Neuronal stem cell (in vitro differentiated cells): ENCODE data around the gene SLC22A23.
A peak's percentile ranks its signal among the peaks of the same experiment; 100 is the strongest.

Experiments used
- DNase-seq: peaks from one replicate; pipeline ENCODE4 v3.0.0-alpha.2; 2013; ENCODE audit warnings: low spot score
- H2AFZ ChIP-seq: one replicate; pipeline ENCODE4 v1.6.1; 2013; ENCODE audit warnings: mild to moderate bottlenecking, low read length, inconsistent platforms
- H2AK5ac ChIP-seq: 2 replicates; pipeline ENCODE4 v1.6.1; 2013; ENCODE audit warnings: low read depth, mild to moderate bottlenecking, inconsistent platforms, low read length, moderate library complexity, mixed read lengths
- H2BK120ac ChIP-seq: 2 replicates; pipeline ENCODE4 v1.6.1; 2013; ENCODE audit warnings: low read depth, mild to moderate bottlenecking, inconsistent platforms, low read length, moderate library complexity, mixed read lengths
- H2BK12ac ChIP-seq: one replicate; pipeline ENCODE4 v1.6.1; 2013; ENCODE audit warnings: low read length, inconsistent platforms
- H2BK15ac ChIP-seq: 2 replicates; pipeline ENCODE4 v1.6.1; 2013; ENCODE audit warnings: mild to moderate bottlenecking, low read length, inconsistent platforms, mixed read lengths
- H2BK5ac ChIP-seq: one replicate; pipeline ENCODE4 v1.6.1; 2013; ENCODE audit warnings: inconsistent platforms, mild to moderate bottlenecking, low read length, moderate library complexity
- H3K14ac ChIP-seq: one replicate; pipeline ENCODE4 v1.6.1; 2013; ENCODE audit warnings: low read length, inconsistent platforms
- H3K18ac ChIP-seq: 2 replicates; pipeline ENCODE4 v1.6.1; 2013; ENCODE audit warnings: low read length, inconsistent platforms
- H3K23ac ChIP-seq: 2 replicates; pipeline ENCODE4 v1.6.1; 2013; ENCODE audit warnings: low read depth, mild to moderate bottlenecking, mixed read lengths, low read length, inconsistent platforms; ENCODE audit not compliant: poor library complexity
- H3K27ac ChIP-seq: replicated peaks from 3 replicates; pipeline ENCODE4 v1.5.1; 2013; ENCODE audit warnings: low read length, inconsistent platforms
- H3K27me3 ChIP-seq, 3 experiments: 2 replicates each; pipeline ENCODE4 v1.6.1; 2013; ENCODE audit warnings: low read length in 3 of 3, mild to moderate bottlenecking in 2 of 3, inconsistent platforms in 1 of 3, low read depth in 1 of 3, mixed read lengths in 1 of 3, moderate library complexity in 1 of 3; ENCODE audit not compliant: control insufficient read depth in 3 of 3, insufficient read depth in 3 of 3
- H3K36me3 ChIP-seq, 2 donors: replicated peaks in 1 of 2; 2 replicates each; pipeline ENCODE4 v1.6.1; 2013; ENCODE audit warnings: low read length in 2 of 2; ENCODE audit not compliant: control insufficient read depth in 2 of 2, insufficient read depth in 2 of 2
- H3K4ac ChIP-seq: 2 replicates; pipeline ENCODE4 v1.6.1; 2013; ENCODE audit warnings: inconsistent platforms, mild to moderate bottlenecking, low read length, moderate library complexity
- H3K4me1 ChIP-seq, 2 donors: 1 replicate in 1 of 2; 2 replicates in 1 of 2; pipeline ENCODE4 v1.6.1; 2013; ENCODE audit warnings: low read length in 2 of 2, low read depth in 1 of 2; ENCODE audit not compliant: control insufficient read depth in 2 of 2, insufficient read depth in 1 of 2
- H3K4me2 ChIP-seq: one replicate; pipeline ENCODE4 v1.6.1; 2013; ENCODE audit warnings: mild to moderate bottlenecking, low read length, inconsistent platforms; ENCODE audit not compliant: insufficient read depth, poor library complexity, severe bottlenecking
- H3K4me3 ChIP-seq, 2 donors: 2 replicates each; pipeline ENCODE4 v1.5.1; 2013; ENCODE audit warnings: low read length in 2 of 2, mild to moderate bottlenecking in 2 of 2, inconsistent platforms in 1 of 2, moderate library complexity in 1 of 2
- H3K79me1 ChIP-seq: one replicate; pipeline ENCODE4 v1.6.1; 2013; ENCODE audit warnings: low read depth, mild to moderate bottlenecking, inconsistent platforms, low read length, moderate library complexity
- H3K9ac ChIP-seq: one replicate; pipeline ENCODE4 v1.6.1; 2013; ENCODE audit warnings: mild to moderate bottlenecking, low read depth, low read length, inconsistent platforms; ENCODE audit not compliant: poor library complexity
- H3K9me3 ChIP-seq, 2 donors: replicated peaks in 1 of 2; 2 replicates each; pipeline versions ENCODE3 to v1.6.1; 2013; ENCODE audit warnings: low read length in 2 of 2, mild to moderate bottlenecking in 2 of 2, inconsistent platforms in 1 of 2, low read depth in 1 of 2, mixed read lengths in 1 of 2, moderate library complexity in 1 of 2; ENCODE audit not compliant: control insufficient read depth in 2 of 2, insufficient read depth in 1 of 2
- H4K8ac ChIP-seq: one replicate; pipeline ENCODE4 v1.6.1; 2013; ENCODE audit warnings: low read depth, mild to moderate bottlenecking, inconsistent platforms, low read length, moderate library complexity
- H4K91ac ChIP-seq: one replicate; pipeline ENCODE4 v1.6.1; 2013; ENCODE audit warnings: low read length, low read depth, mild to moderate bottlenecking, inconsistent platforms; ENCODE audit not compliant: poor library complexity
- WGBS, 2 donors: extraction: QIAGEN DNeasy Blood & Tissue Kit; methylation state at CpG; one replicate each; pipeline ENCODE4 v1.1.7; 2013; ENCODE audit warnings: missing lambda C conversion rate in 2 of 2, mixed read lengths in 1 of 2; ENCODE audit not compliant: insufficient read length in 2 of 2, insufficient replicate concordance in 1 of 2; ENCODE audit errors: extremely low coverage in 2 of 2; 5-methylcytosine and 5-hydroxymethylcytosine counted together

Gene SLC22A23

DNA sequence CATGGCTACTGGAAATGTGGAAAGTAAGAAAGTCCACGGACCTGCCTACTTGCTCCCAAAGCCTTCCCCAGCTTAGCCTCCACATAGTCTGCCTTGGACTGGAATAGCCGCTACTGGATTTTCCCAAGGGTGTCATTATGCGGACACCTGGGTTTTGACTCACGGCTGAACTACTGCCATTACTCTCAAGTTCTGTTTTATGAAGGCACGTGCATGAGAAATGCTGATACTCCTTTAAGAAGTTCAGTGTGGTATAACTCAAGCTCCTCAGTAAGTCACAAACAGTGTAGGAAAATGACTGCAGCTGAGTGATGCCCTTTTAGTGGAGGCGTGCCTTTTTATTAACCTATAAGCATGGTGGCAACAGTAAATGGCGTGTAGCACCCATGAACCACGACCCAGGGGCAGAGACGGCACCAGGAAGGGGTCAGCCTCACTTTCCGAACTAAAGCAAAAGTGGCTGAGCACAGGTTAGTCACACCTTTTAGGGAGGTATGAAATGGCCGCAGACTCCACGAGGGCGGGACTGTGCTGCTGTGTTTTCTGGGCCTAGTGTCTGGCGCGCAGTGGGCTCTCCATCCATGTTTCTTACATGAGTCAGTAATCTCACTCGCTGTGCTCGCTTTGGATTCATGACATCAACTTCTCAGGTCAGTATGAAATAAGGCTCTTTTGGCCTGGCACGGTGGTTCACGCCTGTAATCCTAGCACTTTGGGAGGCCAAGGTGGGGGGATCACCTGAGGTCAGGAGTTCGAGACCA lies 174.2 kb downstream of the SLC22A23 start:
- no CpG with 5 or more reads among the region's 20 CpGs for WGBS, 2 donors
- no peak overlapping the region for H3K23ac ChIP-seq

GRCh38 chr6:3281631-3282475 lies 175.0 kb downstream of the SLC22A23 start:
- Histone ChIP-seq H3K9ac (no peak overlapping the region), H3K27me3 (no peaks in the 10 kb centered on the region), H3K23ac (no peak overlapping the region), H3K4me2 (no peak overlapping the region), H3K79me1 (no peaks in the 10 kb centered on the region), H2BK12ac (no peak overlapping the region), H4K8ac (no peak overlapping the region), H2AK5ac (no peak overlapping the region), H2AFZ (no peak overlapping the region), H3K14ac (no peak overlapping the region), H3K4me1 (peaks cover 21 to 24% of the 10 kb centered on the region in 2 donors), H3K4ac (no peak overlapping the region), H2BK5ac (no peak overlapping the region), H3K9me3 (no peaks in the 10 kb centered on the region), H2BK15ac (no peak overlapping the region), H3K18ac (no peak overlapping the region), H4K91ac (no peak overlapping the region), H3K27ac (peak overlapping the region; percentile 41), H3K4me3 (no peak overlapping the region), H2BK120ac (no peak overlapping the region), H3K36me3 (peaks cover 6 to 53% of the 10 kb centered on the region in 2 donors)
- DNase-seq = no peak
- WGBS, 2 donors = no CpG with 5 or more reads among the region's 13 CpGs

More for the DNA sequence above, 174.2 kb downstream of the SLC22A23 start:
- no peaks in the 10 kb centered on the region for H3K79me1 ChIP-seq
- no peak for DNase-seq
- no peak overlapping the region for H3K4ac ChIP-seq
- no peak overlapping the region for H4K8ac ChIP-seq
- H3K14ac ChIP-seq = no peak overlapping the region
- H2BK5ac ChIP-seq = no peak overlapping the region
- no peaks in the 10 kb centered on the region for H3K9me3 ChIP-seq
- H2BK120ac ChIP-seq = no peak overlapping the region
- no peak overlapping the region for H3K27ac ChIP-seq
- no peak overlapping the region for H3K18ac ChIP-seq
- no peak overlapping the region for H2BK15ac ChIP-seq
- H2AK5ac ChIP-seq = no peak overlapping the region
- no peak overlapping the region for H3K9ac ChIP-seq
- H3K27me3 ChIP-seq = no peaks in the 10 kb centered on the region
- H3K4me3 ChIP-seq = no peak overlapping the region
- peaks cover 6 to 55% of the 10 kb centered on the region in 2 donors for H3K36me3 ChIP-seq
- no peak overlapping the region for H4K91ac ChIP-seq
- peaks cover 21 to 24% of the 10 kb centered on the region in 2 donors for H3K4me1 ChIP-seq
- no peak overlapping the region for H3K4me2 ChIP-seq
- no peak overlapping the region for H2AFZ ChIP-seq
- H2BK12ac ChIP-seq = no peak overlapping the region

- no CpG with 5 or more reads among the region's 14 CpGs for WGBS, 2 donors
- no peak for DNase-seq
- H3K14ac ChIP-seq = no peak overlapping the region
- peak overlapping the region; percentile 10 for H3K27ac ChIP-seq
- no peak overlapping the region for H2BK15ac ChIP-seq
- H3K18ac ChIP-seq = peak overlapping the region; percentile 74
- no peak overlapping the region for H2BK12ac ChIP-seq
- no peaks in the 10 kb centered on the region for H3K27me3 ChIP-seq
- H4K91ac ChIP-seq = no peak overlapping the region
- H2BK120ac ChIP-seq = no peak overlapping the region
- H3K4ac ChIP-seq = no peak overlapping the region
- H3K4me2 ChIP-seq = no peak overlapping the region
- H3K36me3 ChIP-seq = peaks cover 6 to 56% of the 10 kb centered on the region in 2 donors
- H4K8ac ChIP-seq = no peak overlapping the region
- no peaks in the 10 kb centered on the region for H3K9me3 ChIP-seq
- peak overlapping the region; percentile 66 for H2AK5ac ChIP-seq
- H3K9ac ChIP-seq = no peak overlapping the region
- H3K4me1 ChIP-seq = peaks cover 21 to 24% of the 10 kb centered on the region in 2 donors
- no peak overlapping the region for H3K4me3 ChIP-seq
- H2AFZ ChIP-seq = no peak overlapping the region
- no peaks in the 10 kb centered on the region for H3K79me1 ChIP-seq
- peak overlapping the region; percentile 84 for H2BK5ac ChIP-seq
- no peak overlapping the region for H3K23ac ChIP-seq
Observed at GRCh38 chr6:3280866-3281465, 175.9 kb downstream of the SLC22A23 start.

GRCh38 chr6:3280091-3280490 lies 176.8 kb downstream of the SLC22A23 start:
- Histone ChIP-seq H4K8ac (no peak overlapping the region), H3K14ac (no peak overlapping the region), H3K9ac (no peak overlapping the region), H2BK120ac (no peak overlapping the region), H2AFZ (no peak overlapping the region), H3K9me3 (no peaks in the 10 kb centered on the region), H2BK12ac (no peak overlapping the region), H3K4me2 (no peak overlapping the region), H3K79me1 (no peaks in the 10 kb centered on the region), H3K27ac (no peak overlapping the region), H2BK15ac (no peak overlapping the region), H2BK5ac (no peak overlapping the region), H3K27me3 (no peaks in the 10 kb centered on the region), H3K4ac (no peak overlapping the region), H4K91ac (no peak overlapping the region), H3K23ac (no peak overlapping the region), H3K18ac (no peak overlapping the region), H3K4me3 (no peak overlapping the region), H2AK5ac (no peak overlapping the region), H3K36me3 (peaks cover 6 to 59% of the 10 kb centered on the region in 2 donors), H3K4me1 (peaks cover 19 to 20% of the 10 kb centered on the region in 2 donors)
- WGBS, 2 donors = no CpG with 5 or more reads among the region's 14 CpGs
- DNase-seq = no peak
